Measurements from ENCODE around the gene MPHOSPH9. TPM values are rescaled to one million over a fixed set of nuclear protein-coding genes. Genes with fewer than 3 reads are reported as not detected.

MPHOSPH9 gene
- total RNA-seq, 1 donor from 2014 or later: 21.8 TPM

DNA sequence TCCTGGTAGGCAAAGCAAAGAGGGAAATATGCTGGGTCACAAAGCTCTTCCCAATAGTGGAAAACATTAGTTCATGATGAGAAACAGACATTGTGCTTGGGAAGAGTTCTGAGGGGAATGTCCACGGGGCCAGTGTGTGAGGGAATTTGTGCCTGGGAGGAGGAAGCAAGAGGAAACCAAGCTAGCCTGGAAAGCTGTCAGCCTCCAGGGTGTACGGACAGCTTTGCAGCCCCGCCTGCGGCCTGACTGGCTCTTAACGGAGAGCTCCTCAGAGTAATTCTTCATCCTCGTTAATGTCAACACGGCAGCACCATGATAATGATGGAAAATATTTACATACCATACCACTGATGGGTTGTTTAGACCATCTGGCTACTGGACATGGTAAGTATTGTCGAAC lies 114.4 kb downstream of the MPHOSPH9 start:
- Histone ChIP-seq H3K27me3 (ENCODE audit: low read depth) (no peaks in the 10 kb centered on the region), H3K4me3 (no peak overlapping the region), H3K36me3 (no peaks in the 10 kb centered on the region), H3K4me1 (peaks cover 34% of the 10 kb centered on the region), H3K9me3 (no peaks in the 10 kb centered on the region), H3K27ac (no peak overlapping the region)
- intact Hi-C loops (cut with DNase I): no loop called here
- ATAC-seq: no peak
- TF ChIP-seq, protein P1, sequence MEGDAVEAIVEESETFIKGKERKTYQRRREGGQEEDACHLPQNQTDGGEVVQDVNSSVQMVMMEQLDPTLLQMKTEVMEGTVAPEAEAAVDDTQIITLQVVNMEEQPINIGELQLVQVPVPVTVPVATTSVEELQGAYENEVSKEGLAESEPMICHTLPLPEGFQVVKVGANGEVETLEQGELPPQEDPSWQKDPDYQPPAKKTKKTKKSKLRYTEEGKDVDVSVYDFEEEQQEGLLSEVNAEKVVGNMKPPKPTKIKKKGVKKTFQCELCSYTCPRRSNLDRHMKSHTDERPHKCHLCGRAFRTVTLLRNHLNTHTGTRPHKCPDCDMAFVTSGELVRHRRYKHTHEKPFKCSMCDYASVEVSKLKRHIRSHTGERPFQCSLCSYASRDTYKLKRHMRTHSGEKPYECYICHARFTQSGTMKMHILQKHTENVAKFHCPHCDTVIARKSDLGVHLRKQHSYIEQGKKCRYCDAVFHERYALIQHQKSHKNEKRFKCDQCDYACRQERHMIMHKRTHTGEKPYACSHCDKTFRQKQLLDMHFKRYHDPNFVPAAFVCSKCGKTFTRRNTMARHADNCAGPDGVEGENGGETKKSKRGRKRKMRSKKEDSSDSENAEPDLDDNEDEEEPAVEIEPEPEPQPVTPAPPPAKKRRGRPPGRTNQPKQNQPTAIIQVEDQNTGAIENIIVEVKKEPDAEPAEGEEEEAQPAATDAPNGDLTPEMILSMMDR (IDR thresholded peaks at IDR 0.05): no peak
- no peak for DNase-seq

DNA sequence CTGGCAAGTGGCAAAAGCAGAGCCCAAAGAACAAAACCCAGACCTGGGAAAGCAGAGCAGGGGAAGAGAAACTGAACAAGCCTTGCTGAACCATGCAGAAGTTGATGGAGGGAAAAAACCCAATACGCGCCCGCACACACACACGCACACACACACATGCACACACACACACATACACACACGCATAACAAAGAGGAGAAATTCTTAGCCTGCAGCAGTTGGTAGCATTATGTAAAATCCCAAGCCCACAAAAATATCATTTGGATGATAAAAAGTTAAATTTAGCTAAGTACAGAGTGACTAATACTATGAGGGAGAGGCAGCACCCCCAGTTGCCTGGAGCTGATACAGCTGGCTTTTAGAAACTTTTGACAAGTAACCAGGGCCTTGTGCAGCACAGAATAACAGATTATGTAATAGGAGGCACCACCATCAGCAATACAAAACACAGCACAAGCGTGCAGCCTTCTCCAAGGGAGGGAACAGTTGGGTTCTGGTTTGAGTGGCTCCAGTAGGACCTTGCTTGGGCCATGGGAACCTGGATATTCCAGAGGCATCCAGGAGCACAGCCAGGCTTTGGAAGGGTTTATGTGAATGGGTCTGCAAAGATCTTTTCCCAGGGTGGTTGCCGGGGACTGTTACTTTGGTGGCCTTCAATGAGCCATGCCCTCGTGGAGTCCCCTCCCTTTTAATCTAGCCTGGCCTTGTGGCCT lies 117.4 kb downstream of the MPHOSPH9 start:
- Histone ChIP-seq H3K4me1 (peaks cover 21% of the 10 kb centered on the region), H3K27me3 (ENCODE audit: low read depth) (no peaks in the 10 kb centered on the region), H3K9me3 (no peaks in the 10 kb centered on the region), H3K4me3 (no peak overlapping the region), H3K36me3 (no peaks in the 10 kb centered on the region), H3K27ac (peak overlapping the region; percentile 74)
- intact Hi-C loops (cut with DNase I): no loop called here
- TF ChIP-seq, protein P1 (IDR thresholded peaks at IDR 0.05): no peak
- ATAC-seq (peak; percentile 56 to 71), DNase-seq (no peak)

DNA sequence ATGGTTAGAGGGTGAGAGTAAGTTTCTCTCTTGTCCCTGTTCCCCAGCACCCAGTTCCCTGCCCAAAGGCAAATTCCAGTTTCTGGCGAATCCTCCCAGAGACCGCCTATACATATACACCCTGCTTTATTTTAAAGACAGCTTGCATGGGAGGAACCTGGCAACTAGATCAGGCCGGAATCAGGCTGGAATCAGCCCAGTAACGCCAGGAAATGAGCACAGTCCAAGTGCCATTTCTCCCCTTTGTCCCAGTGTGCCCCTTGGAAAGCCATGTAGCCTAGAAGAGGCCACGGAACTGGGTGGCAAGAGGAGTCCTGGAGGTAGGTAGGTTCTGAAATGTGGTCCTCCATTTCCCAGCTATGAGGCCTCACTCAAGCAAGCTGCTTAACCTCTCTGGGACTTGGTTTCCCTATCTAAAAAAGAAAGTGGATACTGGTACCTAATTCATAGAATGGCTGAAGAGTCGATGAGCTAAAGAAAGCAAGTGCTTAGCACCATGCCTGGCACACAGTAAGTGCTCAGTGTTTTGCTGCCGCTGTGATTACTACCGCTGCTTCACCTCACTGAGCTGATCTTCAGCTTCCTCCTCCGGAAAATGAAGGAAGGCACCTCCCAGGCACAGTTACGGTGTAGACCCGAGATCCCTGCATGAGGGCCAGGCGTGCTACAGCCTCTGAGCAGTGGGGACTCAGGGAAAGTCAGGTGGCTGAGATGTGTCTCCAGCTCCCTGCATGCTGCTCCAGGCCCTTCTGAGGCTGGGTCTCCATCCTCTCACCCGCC lies 118.4 kb downstream of the MPHOSPH9 start:
- Histone ChIP-seq H3K27me3 (ENCODE audit: low read depth) (no peaks in the 10 kb centered on the region), H3K4me3 (no peak overlapping the region), H3K4me1 (peaks cover 24% of the 10 kb centered on the region), H3K36me3 (no peaks in the 10 kb centered on the region), H3K27ac (peak overlapping the region; percentile 74), H3K9me3 (no peaks in the 10 kb centered on the region)
- intact Hi-C loops (cut with DNase I): no loop called here
- DNase-seq (no peak), ATAC-seq (no peak)
- TF ChIP-seq, protein P1 (IDR thresholded peaks at IDR 0.05): no peak

DNA sequence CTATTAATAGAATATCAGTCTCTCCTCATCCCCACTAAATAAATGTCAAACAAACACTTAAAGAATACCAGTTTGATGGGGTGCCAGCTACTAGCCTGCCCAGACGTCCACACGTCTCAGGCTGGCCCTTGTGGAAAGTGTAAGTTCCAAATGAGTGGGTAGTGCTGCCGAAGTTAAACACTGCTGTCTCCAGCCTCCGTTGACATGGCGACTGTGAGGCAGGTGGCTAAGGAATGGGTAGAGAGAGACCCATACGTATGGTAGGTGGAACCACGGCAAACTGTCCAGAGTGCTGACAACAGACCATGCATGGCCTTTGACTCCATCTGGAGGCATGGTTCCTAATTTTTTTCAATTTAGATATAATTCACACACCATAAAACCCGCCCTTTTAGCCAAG lies 119.9 kb downstream of the MPHOSPH9 start:
- ATAC-seq (peak; percentile 74 to 87), DNase-seq (peak; percentile 53)
- intact Hi-C loops (cut with DNase I): no loop called here
- H3K27ac ChIP-seq: peak overlapping the region; percentile 34
- peaks cover 38% of the 10 kb centered on the region for H3K4me1 ChIP-seq
- no peaks in the 10 kb centered on the region for H3K9me3 ChIP-seq
- no peaks in the 10 kb centered on the region for H3K27me3 ChIP-seq (ENCODE audit: low read depth)
- H3K36me3 ChIP-seq: no peaks in the 10 kb centered on the region
- no peak overlapping the region for H3K4me3 ChIP-seq
- TF ChIP-seq, protein P1 (IDR thresholded peaks at IDR 0.05): no peak

DNA sequence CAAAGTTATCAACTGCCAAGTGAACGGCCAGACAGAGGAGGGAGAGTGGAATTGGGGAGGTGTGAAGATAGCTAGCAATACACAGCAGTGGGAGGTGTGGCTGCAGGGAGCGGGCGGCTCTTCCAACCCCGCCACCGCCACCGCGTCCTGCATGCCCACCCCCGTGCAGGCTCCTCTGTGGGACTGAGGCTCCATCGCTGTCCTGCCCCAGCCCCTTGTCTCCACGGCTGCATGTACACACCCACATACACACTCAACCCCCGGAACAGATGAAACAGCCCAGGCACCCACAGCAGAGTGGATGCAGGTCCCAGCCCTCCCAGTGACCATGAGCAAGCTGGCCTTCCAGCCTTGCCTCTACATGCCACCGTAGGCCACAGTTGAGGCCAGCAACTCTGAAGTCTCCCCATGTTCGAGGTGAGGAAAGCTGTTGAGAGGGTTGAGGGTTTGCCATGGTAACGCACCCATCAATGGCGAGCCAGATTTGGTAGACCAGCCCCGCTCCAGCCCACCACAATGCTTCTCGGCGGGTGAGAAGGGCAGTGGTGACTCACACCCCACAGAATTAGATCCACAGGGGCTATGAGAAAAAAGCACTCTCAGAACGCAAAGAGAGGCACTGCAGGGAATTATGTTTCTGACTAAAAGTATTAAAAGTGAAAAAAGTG lies 121.3 kb downstream of the MPHOSPH9 start:
- H3K27ac ChIP-seq: no peak overlapping the region
- peaks cover 52% of the 10 kb centered on the region for H3K4me1 ChIP-seq
- H3K36me3 ChIP-seq: no peaks in the 10 kb centered on the region
- DNase-seq: no peak
- intact Hi-C loops (cut with DNase I): no loop called here
- no peak for ATAC-seq
- H3K9me3 ChIP-seq: no peaks in the 10 kb centered on the region
- no peaks in the 10 kb centered on the region for H3K27me3 ChIP-seq (ENCODE audit: low read depth)
- H3K4me3 ChIP-seq: no peak overlapping the region
- TF ChIP-seq, protein P1 (IDR thresholded peaks at IDR 0.05): no peak
